ENCODE results near the gene TNFRSF19. TPM values are rescaled to one million over a fixed set of nuclear protein-coding genes. Genes with fewer than 3 reads are reported as not detected.

The TNFRSF19 gene
- total and polyA plus RNA-seq, 12 donors: 17.8 to 49.6 (median 30.6) TPM

- H3K27me3 ChIP-seq: peaks cover 0 to 3% (median 0%) of the 10 kb centered on the region in 7 donors
- DNase-seq (no peak), ATAC-seq (peak in 1 of 8 donors; percentile 3)
- no peak overlapping the region for H3K4me3 ChIP-seq
- TF ChIP-seq, protein P1, sequence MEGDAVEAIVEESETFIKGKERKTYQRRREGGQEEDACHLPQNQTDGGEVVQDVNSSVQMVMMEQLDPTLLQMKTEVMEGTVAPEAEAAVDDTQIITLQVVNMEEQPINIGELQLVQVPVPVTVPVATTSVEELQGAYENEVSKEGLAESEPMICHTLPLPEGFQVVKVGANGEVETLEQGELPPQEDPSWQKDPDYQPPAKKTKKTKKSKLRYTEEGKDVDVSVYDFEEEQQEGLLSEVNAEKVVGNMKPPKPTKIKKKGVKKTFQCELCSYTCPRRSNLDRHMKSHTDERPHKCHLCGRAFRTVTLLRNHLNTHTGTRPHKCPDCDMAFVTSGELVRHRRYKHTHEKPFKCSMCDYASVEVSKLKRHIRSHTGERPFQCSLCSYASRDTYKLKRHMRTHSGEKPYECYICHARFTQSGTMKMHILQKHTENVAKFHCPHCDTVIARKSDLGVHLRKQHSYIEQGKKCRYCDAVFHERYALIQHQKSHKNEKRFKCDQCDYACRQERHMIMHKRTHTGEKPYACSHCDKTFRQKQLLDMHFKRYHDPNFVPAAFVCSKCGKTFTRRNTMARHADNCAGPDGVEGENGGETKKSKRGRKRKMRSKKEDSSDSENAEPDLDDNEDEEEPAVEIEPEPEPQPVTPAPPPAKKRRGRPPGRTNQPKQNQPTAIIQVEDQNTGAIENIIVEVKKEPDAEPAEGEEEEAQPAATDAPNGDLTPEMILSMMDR (IDR thresholded peaks at IDR 0.05): no peak
- intact Hi-C loops (cut with DNase I): loop anchor here in 5 of 10 donors (10.0 kb wide), 3 partner anchors 46 to 186 kb away; no protein-coding TSS in a partner anchor
- H3K27ac ChIP-seq: peak overlapping the region in 9 of 10 donors; percentile 76 to 93 (median 84)
- H3K36me3 ChIP-seq: no peaks in the 10 kb centered on the region
- no peaks in the 10 kb centered on the region for H3K9me3 ChIP-seq
- H3K4me1 ChIP-seq: peaks cover 0 to 42% (median 14%) of the 10 kb centered on the region in 9 donors
- WGBS, 2 donors: 87 to 90% methylated on average over 7 of the region's 7 CpGs
Measured at GRCh38 chr13:23560571-23561089, 9.6 kb upstream of the TNFRSF19 start.

DNA sequence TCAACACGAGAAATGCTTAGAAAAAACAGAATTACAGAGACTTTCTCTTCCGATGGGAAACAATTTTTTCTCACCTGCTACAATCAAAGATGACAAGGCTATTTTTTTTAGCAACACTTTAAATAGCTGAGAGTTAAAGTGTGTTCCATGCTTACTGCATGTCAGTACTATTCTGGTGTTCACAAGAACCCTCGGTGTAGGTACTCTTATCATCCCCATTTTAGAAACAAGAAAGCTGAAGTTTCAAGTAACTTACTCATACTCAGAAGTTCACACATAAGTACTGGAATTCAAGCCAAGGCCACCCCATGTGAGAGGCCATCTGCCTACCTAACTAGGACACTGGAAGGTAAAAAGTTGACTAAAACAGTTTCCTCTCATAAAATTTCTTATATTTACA lies 9.0 kb upstream of the TNFRSF19 start:
- no peak overlapping the region for H3K4me3 ChIP-seq
- intact Hi-C loops (cut with DNase I): loop anchor here in 5 of 10 donors (10.0 kb wide), 3 partner anchors 46 to 186 kb away; no protein-coding TSS in a partner anchor
- peak in 6 of 8 donors; percentile 25 to 71 (median 44) for ATAC-seq
- H3K36me3 ChIP-seq: no peaks in the 10 kb centered on the region
- TF ChIP-seq, protein P1 (IDR thresholded peaks at IDR 0.05): no peak
- no peaks in the 10 kb centered on the region for H3K9me3 ChIP-seq
- H3K27ac ChIP-seq: peak overlapping the region; percentile 12 to 93 (median 84)
- H3K27me3 ChIP-seq: peaks cover 0 to 3% (median 0%) of the 10 kb centered on the region in 7 donors
- no peak for DNase-seq
- H3K4me1 ChIP-seq: peaks cover 0 to 42% (median 14%) of the 10 kb centered on the region in 9 donors
- 50 to 57% methylated on average over 3 of the region's 3 CpGs for WGBS, 2 donors

DNA sequence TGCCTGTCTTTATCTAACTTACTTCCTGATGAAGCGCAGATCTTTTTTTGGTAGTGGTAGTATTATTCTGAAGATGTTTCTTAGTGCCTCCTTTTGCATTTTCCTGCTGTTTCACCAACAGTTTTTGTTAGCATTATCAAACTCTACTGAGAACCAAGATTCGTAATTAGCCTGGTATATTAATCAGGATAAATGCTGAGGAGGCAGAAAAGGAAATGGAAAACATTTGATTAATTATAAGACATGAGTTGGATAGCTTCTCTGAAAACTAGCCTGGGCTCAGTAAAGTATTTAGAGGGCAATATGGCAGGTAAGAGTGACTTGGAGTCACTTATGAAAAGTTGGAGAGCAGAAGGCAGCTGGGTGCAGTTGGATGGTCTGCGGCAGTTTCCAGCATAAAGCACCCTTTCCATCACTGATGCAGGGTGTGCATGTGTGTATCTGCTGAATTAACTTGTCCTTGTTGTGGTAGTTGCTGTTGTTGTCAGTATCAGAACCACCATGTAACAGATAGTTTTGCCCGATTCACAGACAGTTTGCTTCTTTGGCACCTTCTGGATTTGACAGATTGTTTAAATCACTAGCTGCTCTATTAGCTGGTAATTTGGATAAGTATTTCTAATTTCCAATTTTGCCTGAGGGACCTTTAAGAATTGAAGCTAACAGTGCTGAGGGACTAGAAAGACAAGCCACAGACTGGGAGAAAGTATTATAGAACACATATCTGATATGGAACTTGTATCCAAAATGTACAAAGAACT lies 6.9 kb upstream of the TNFRSF19 start:
- intact Hi-C loops (cut with DNase I): loop anchor here in 5 of 10 donors (10.0 kb wide), 3 partner anchors 48 to 188 kb away; no protein-coding TSS in a partner anchor
- H3K9me3 ChIP-seq: no peaks in the 10 kb centered on the region
- H3K4me1 ChIP-seq: peaks cover 0 to 45% (median 14%) of the 10 kb centered on the region in 9 donors
- H3K36me3 ChIP-seq: no peaks in the 10 kb centered on the region
- TF ChIP-seq, protein P1 (IDR thresholded peaks at IDR 0.05): no peak
- ATAC-seq (no peak), DNase-seq (no peak)
- H3K4me3 ChIP-seq: no peak overlapping the region
- H3K27ac ChIP-seq: peak overlapping the region in 4 of 10 donors; percentile 59 to 93 (median 84)
- WGBS, 2 donors: 76 to 78% methylated on average over 4 of the region's 4 CpGs
- peaks cover 0 to 3% (median 0%) of the 10 kb centered on the region in 7 donors for H3K27me3 ChIP-seq

DNA sequence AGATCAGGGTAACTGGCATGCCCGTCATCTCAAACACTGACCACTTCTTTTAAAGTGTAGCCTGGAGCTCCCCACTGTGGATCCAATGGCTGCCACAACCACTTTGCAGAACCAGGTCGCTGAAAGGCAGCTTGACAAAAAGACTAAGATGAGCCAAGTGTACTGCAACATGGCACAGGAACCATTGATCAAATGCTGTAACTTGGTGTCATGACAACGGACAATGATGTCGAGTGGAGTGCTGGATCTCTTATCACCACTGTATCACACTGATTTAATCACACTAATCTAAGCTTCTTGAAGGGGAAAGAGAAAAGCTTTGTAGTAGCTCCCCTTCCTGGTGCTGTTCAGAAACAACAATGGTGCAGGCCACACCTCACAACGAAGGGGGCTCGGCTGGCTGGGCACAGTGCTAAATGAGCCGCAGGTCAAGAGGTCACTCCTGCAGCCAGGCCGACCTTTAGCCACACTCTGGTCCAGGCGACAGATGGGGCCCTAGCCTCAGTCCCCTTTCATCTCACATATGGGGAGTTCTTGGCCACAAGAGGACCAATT lies 2.2 kb upstream of the TNFRSF19 start:
- TF ChIP-seq, protein P1 (IDR thresholded peaks at IDR 0.05): peak in 7 of 9 donors; percentile 1 to 60 (median 41)
- DNase-seq (no peak), ATAC-seq (peak in 7 of 8 donors; percentile 36 to 74 (median 62))
- Histone ChIP-seq H3K4me1 (peaks cover 0 to 12% (median 5%) of the 10 kb centered on the region in 9 donors), H3K36me3 (no peaks in the 10 kb centered on the region), H3K27me3 (peaks cover 0 to 35% (median 0%) of the 10 kb centered on the region in 7 donors), H3K27ac (peak overlapping the region in 3 of 10 donors; percentile 8 to 15 (median 10)), H3K9me3 (no peaks in the 10 kb centered on the region), H3K4me3 (no peak overlapping the region)
- 45 to 56% methylated on average over 9 of the region's 9 CpGs for WGBS, 2 donors
- intact Hi-C loops (cut with DNase I): loop anchor here in 8 of 10 donors (2.0 to 10.0 kb wide), 6 partner anchors 53 to 193 kb away; no protein-coding TSS in a partner anchor
